Stimulated activated CD4-positive, alpha-beta T cell treated with anti-CD3 and anti-CD28 coated beads, TNF-alpha, amount 100 ng/mL, for 4 hours (primary cell): ENCODE measurements around the gene UNC5A.

Experiments used
- DNase-seq, 3 experiments: peaks; one replicate each; pipeline ENCODE4 v3.0.0-alpha.2; 2020; ENCODE audit warnings: low read depth in 3 of 3

The UNC5A gene

GRCh38 chr5:176845392-176845713 is 35.0 kb downstream of the UNC5A start:
- no peak for DNase-seq

- DNase-seq, result no peak
Measured at GRCh38 chr5:176846335-176847140, 36.2 kb downstream of the UNC5A start.

GRCh38 chr5:176847148-176847547 is 36.8 kb downstream of the UNC5A start:
- DNase-seq, result no peak

- DNase-seq, result no peak
Measured at GRCh38 chr5:176847726-176848290, 37.4 kb downstream of the UNC5A start.

- no peak for DNase-seq
Measured at GRCh38 chr5:176848651-176849050, 38.3 kb downstream of the UNC5A start.

DNA sequence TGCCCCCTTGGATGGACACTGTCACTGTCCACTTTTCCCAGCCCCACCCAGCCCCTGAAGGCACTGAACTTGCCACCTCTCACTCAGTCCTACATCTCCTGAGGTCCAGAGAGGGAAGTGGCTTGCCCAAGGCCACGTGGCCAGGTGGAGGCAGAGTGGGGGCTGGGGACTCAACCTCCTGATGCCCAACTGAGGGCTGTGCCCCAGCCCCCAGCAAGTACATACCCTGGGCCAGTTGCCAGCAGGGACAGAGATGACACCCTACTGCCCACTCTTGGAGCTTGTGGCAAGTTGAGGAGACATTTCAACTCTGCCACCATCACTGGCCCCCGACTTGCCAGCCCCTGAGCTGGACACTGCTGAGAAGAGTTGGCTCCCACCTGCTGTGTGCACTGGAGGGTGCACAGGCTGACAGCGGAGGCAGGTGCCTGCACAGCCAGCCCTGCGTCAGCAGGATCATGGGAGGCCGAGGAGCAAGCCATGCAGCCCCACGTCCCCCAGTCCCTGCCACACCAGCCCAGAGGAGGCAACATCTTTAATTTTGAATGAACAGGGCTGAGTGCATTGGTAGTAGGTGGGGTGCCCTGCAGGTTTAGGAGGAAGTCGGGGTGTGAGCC is 39.4 kb downstream of the UNC5A start:
- DNase-seq, result no peak

DNA sequence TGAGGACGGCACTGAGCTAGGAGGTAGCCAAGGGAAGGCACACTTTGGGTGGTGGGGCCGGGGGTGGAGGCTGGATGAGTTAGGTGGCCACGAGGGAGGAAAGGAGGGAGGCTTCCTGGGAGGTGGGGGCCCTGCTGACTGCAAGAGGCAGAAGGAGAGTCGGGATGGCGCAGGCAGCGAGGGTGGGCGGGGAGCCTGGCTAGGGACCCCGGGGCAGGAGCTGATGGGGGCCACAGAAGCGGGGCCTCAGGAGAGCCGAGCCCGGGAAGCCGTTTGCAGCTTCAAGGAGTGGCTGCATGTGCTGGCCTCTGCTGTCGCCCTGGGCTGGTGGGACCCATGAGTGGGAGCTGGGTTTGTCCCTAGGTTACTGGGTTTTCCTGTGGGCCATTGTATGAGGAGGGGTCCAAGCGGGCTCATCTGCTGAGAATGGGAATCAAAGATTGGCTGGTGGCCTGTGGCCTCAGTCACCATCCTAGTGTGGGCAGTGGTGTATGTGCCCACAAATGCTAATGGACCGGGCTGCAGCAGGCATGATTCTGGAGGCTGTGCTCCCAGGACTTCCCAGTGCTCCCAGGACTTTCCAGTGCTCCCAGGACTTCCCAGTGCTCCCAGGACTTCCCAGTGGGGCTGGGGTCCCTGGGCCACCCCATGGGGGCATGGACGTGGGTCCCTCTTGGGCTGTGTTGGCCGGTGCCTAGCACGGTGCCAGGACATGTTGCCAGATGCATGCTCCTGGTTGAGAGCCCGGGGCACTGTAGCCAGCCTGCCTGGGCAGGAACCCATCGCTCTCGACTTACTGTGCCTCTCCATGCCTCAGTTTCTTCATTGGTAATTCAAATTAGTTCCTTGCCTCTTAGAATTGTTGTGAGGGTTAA is 40.2 kb downstream of the UNC5A start:
- DNase-seq, result no peak

GRCh38 chr5:176851380-176851779 is 41.0 kb downstream of the UNC5A start:
- no peak for DNase-seq

GRCh38 chr5:176851871-176852658 is 41.7 kb downstream of the UNC5A start:
- DNase-seq, result no peak

- no peak for DNase-seq
Measured at GRCh38 chr5:176853151-176853778, 42.9 kb downstream of the UNC5A start.

- DNase-seq, result no peak
Measured at GRCh38 chr5:176854164-176854563, 43.8 kb downstream of the UNC5A start.

- no peak for DNase-seq
Measured at GRCh38 chr5:176855598-176855997, 45.2 kb downstream of the UNC5A start.

DNA sequence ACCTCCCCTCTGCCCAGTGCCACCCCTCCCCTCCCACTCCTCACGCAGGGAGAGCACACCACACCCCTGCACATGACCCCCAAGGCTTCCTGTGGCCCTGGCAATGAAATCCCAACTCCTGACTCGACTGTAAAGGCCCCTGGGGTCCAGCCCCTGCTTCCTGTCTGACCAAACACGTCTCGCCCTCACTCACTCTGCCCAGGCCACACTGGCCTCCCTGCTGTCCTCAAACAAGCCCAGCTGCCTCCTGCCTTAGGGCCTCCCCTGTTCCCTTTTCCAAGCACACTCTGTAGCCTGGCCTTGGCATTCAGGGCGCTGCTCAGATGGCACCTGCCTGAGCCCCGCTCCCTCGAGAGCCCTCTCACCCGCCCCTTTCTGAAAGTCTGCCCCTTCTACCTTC is 46.4 kb downstream of the UNC5A start:
- no peak for DNase-seq

DNA sequence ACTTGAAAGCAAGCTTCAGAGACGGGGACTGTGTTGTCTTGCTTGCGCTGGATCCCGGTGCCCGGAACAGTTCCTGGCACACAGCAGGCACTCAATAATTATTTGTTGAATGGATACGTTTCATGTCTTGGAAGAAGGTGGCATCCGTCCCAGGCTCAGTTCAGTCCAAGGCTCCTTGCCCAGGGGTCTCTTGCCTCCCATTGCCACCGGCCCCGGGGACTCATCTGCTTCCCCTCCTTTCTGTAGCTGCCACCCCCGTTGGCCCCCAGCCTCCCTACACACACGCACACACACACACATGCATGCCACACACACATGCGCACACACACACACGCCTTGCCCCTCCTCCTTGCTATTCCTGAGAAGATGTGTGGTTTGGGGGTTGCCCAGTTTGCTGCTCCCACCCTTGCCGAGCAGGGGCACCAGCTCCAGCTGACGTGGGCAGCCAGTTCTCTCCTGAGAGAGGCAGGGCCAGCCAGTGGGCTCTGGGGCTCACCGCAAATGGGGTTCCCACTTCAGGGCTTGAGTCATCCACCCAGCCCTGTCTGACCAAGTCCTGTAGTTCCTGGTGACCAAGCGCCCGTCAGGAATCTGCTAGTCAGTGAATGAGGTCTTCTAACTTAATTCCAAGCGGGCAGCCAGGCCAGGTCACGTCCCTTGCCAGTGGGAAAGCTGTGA is 47.0 kb downstream of the UNC5A start:
- no peak for DNase-seq

- DNase-seq, result no peak
Measured at GRCh38 chr5:176857894-176858273, 47.5 kb downstream of the UNC5A start.

GRCh38 chr5:176859916-176860315 is 49.6 kb downstream of the UNC5A start:
- no peak for DNase-seq

DNA sequence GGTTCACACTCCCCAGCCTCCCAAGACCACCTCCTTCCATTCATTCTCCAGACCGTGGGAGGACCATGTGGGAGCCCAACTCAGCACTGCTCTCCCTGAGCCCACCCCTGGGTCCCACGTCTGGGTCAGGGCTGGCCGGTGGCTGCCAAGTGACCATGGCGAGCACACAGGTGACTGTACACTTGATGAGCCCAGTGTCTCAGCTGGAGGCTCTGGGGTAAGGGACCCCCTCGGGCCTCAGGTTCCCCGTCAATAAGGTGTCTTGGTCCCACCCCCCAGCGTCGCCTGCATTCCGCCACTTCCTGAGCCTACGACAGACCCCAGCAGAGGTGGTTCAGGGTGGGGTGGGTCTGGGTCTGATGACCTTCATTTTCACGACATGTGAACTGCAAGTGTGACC is 50.0 kb downstream of the UNC5A start:
- no peak for DNase-seq

- no peak for DNase-seq
Measured at GRCh38 chr5:176861276-176861675, 50.9 kb downstream of the UNC5A start.

GRCh38 chr5:176862330-176862995 is 52.1 kb downstream of the UNC5A start:
- no peak for DNase-seq
